Measurements from ENCODE around the gene NEK7.

The NEK7 gene

GRCh38 chr1:198151688-198152087 is 5.1 kb upstream of the NEK7 start:
- no peaks in the 10 kb centered on the region for H3K9me3 ChIP-seq (ENCODE audit: insufficient read depth, low read depth, low read length)
- no peak overlapping the region for H3K23ac ChIP-seq (ENCODE audit: low read length)
- no peak overlapping the region for H2AFZ ChIP-seq (ENCODE audit: insufficient read depth, low read length, poor library complexity)
- DNase-seq: no peak
- H3K9ac ChIP-seq (ENCODE audit: low read length): no peak overlapping the region
- no peak overlapping the region for H3K27ac ChIP-seq (ENCODE audit: low read depth, low read length)
- peaks cover 10% of the 10 kb centered on the region for H3K79me1 ChIP-seq (ENCODE audit: low read length)
- H3K79me2 ChIP-seq (ENCODE audit: control insufficient read depth, insufficient read depth, low read length, poor library complexity): peaks cover 5% of the 10 kb centered on the region
- no peak overlapping the region for H3K4ac ChIP-seq (ENCODE audit: low read depth, low read length)
- H3K4me2 ChIP-seq (ENCODE audit: low read length): no peak overlapping the region
- H3K18ac ChIP-seq (ENCODE audit: low read length): no peak overlapping the region
- no peak overlapping the region for H3K4me3 ChIP-seq (ENCODE audit: low read depth, low read length)
- no peak overlapping the region for H4K8ac ChIP-seq (ENCODE audit: low read depth, low read length)
- H2BK5ac ChIP-seq (ENCODE audit: low read depth, low read length, poor library complexity): no peak overlapping the region
- H3K27me3 ChIP-seq (ENCODE audit: insufficient read depth, low read length): no peaks in the 10 kb centered on the region
- H2AK5ac ChIP-seq (ENCODE audit: low read length): no peak overlapping the region
- no peaks in the 10 kb centered on the region for H3K36me3 ChIP-seq (ENCODE audit: control insufficient read depth in 1 of 2, insufficient read depth in 2 of 2, low read length in 2 of 2)
- no peak overlapping the region for H2BK12ac ChIP-seq (ENCODE audit: low read length)
- H3K14ac ChIP-seq (ENCODE audit: low read length): no peak overlapping the region
- H2BK120ac ChIP-seq (ENCODE audit: insufficient read depth, low read length, poor library complexity): no peak overlapping the region
- WGBS (ENCODE audit: extremely low coverage, insufficient coverage, insufficient read length): no CpG with 5 or more reads among the region's 2 CpGs
- H3K4me1 ChIP-seq (ENCODE audit: control insufficient read depth in 1 of 2, insufficient read depth in 2 of 2, low read length in 2 of 2): peaks cover 3% of the 10 kb centered on the region in 2 experiments
- H4K12ac ChIP-seq (ENCODE audit: low read depth, low read length): no peak overlapping the region
- no peak overlapping the region for H4K91ac ChIP-seq (ENCODE audit: low read depth, low read length)

- Histone ChIP-seq H3K4me2 (ENCODE audit: low read length) (no peak overlapping the region), H2BK120ac (ENCODE audit: insufficient read depth, low read length, poor library complexity) (no peak overlapping the region), H3K27me3 (ENCODE audit: insufficient read depth, low read length) (no peaks in the 10 kb centered on the region), H4K8ac (ENCODE audit: low read depth, low read length) (no peak overlapping the region), H3K27ac (ENCODE audit: low read depth, low read length) (no peak overlapping the region), H3K23ac (ENCODE audit: low read length) (no peak overlapping the region), H2BK5ac (ENCODE audit: low read depth, low read length, poor library complexity) (no peak overlapping the region), H3K18ac (ENCODE audit: low read length) (no peak overlapping the region), H2AFZ (ENCODE audit: insufficient read depth, low read length, poor library complexity) (no peak overlapping the region), H4K12ac (ENCODE audit: low read depth, low read length) (no peak overlapping the region), H3K79me2 (ENCODE audit: control insufficient read depth, insufficient read depth, low read length, poor library complexity) (peaks cover 12% of the 10 kb centered on the region), H3K79me1 (ENCODE audit: low read length) (peaks cover 16% of the 10 kb centered on the region), H3K4ac (ENCODE audit: low read depth, low read length) (no peak overlapping the region), H2BK12ac (ENCODE audit: low read length) (no peak overlapping the region), H3K9ac (ENCODE audit: low read length) (no peak overlapping the region), H3K36me3 (ENCODE audit: control insufficient read depth in 1 of 2, insufficient read depth in 2 of 2, low read length in 2 of 2) (no peaks in the 10 kb centered on the region), H2AK5ac (ENCODE audit: low read length) (no peak overlapping the region), H4K91ac (ENCODE audit: low read depth, low read length) (no peak overlapping the region), H3K4me3 (ENCODE audit: low read depth, low read length) (no peak overlapping the region), H3K9me3 (ENCODE audit: insufficient read depth, low read depth, low read length) (no peaks in the 10 kb centered on the region), H3K4me1 (ENCODE audit: control insufficient read depth in 1 of 2, insufficient read depth in 2 of 2, low read length in 2 of 2) (peaks cover 3% of the 10 kb centered on the region in 2 experiments), H3K14ac (ENCODE audit: low read length) (no peak overlapping the region)
- no peak for DNase-seq
These were observed 3.7 kb upstream of the NEK7 start for GRCh38 chr1:198153103-198153502.

GRCh38 chr1:198153804-198154203 is 3.0 kb upstream of the NEK7 start:
- DNase-seq: no peak
- no peak overlapping the region for H3K23ac ChIP-seq (ENCODE audit: low read length)
- no peak overlapping the region for H2AK5ac ChIP-seq (ENCODE audit: low read length)
- H3K36me3 ChIP-seq (ENCODE audit: control insufficient read depth in 1 of 2, insufficient read depth in 2 of 2, low read length in 2 of 2): no peaks in the 10 kb centered on the region
- H4K8ac ChIP-seq (ENCODE audit: low read depth, low read length): no peak overlapping the region
- no peaks in the 10 kb centered on the region for H3K9me3 ChIP-seq (ENCODE audit: insufficient read depth, low read depth, low read length)
- no peak overlapping the region for H3K18ac ChIP-seq (ENCODE audit: low read length)
- no peak overlapping the region for H4K12ac ChIP-seq (ENCODE audit: low read depth, low read length)
- H2AFZ ChIP-seq (ENCODE audit: insufficient read depth, low read length, poor library complexity): no peak overlapping the region
- H3K4me2 ChIP-seq (ENCODE audit: low read length): no peak overlapping the region
- no CpG with 5 or more reads among the region's 1 CpG for WGBS (ENCODE audit: extremely low coverage, insufficient coverage, insufficient read length)
- H3K4me1 ChIP-seq (ENCODE audit: control insufficient read depth in 1 of 2, insufficient read depth in 2 of 2, low read length in 2 of 2): peaks cover 3 to 6% of the 10 kb centered on the region in 2 experiments
- peak overlapping the region; percentile 13 for H2BK120ac ChIP-seq (ENCODE audit: insufficient read depth, low read length, poor library complexity)
- H3K9ac ChIP-seq (ENCODE audit: low read length): no peak overlapping the region
- H3K27ac ChIP-seq (ENCODE audit: low read depth, low read length): no peak overlapping the region
- no peak overlapping the region for H3K14ac ChIP-seq (ENCODE audit: low read length)
- H3K79me1 ChIP-seq (ENCODE audit: low read length): peaks cover 18% of the 10 kb centered on the region
- no peak overlapping the region for H4K91ac ChIP-seq (ENCODE audit: low read depth, low read length)
- H3K4me3 ChIP-seq (ENCODE audit: low read depth, low read length): no peak overlapping the region
- peaks cover 12% of the 10 kb centered on the region for H3K79me2 ChIP-seq (ENCODE audit: control insufficient read depth, insufficient read depth, low read length, poor library complexity)
- H2BK12ac ChIP-seq (ENCODE audit: low read length): no peak overlapping the region
- no peak overlapping the region for H3K4ac ChIP-seq (ENCODE audit: low read depth, low read length)
- no peaks in the 10 kb centered on the region for H3K27me3 ChIP-seq (ENCODE audit: insufficient read depth, low read length)
- no peak overlapping the region for H2BK5ac ChIP-seq (ENCODE audit: low read depth, low read length, poor library complexity)

GRCh38 chr1:198155253-198155652 is 1.5 kb upstream of the NEK7 start:
- H2AFZ ChIP-seq (ENCODE audit: insufficient read depth, low read length, poor library complexity): no peak overlapping the region
- no peak overlapping the region for H2BK5ac ChIP-seq (ENCODE audit: low read depth, low read length, poor library complexity)
- no peak overlapping the region for H3K4me3 ChIP-seq (ENCODE audit: low read depth, low read length)
- H3K27ac ChIP-seq (ENCODE audit: low read depth, low read length): no peak overlapping the region
- peaks cover 3 to 6% of the 10 kb centered on the region in 2 experiments for H3K4me1 ChIP-seq (ENCODE audit: control insufficient read depth in 1 of 2, insufficient read depth in 2 of 2, low read length in 2 of 2)
- no peak overlapping the region for H4K91ac ChIP-seq (ENCODE audit: low read depth, low read length)
- H4K12ac ChIP-seq (ENCODE audit: low read depth, low read length): no peak overlapping the region
- no peaks in the 10 kb centered on the region for H3K27me3 ChIP-seq (ENCODE audit: insufficient read depth, low read length)
- no peak overlapping the region for H3K14ac ChIP-seq (ENCODE audit: low read length)
- no peak overlapping the region for H3K4ac ChIP-seq (ENCODE audit: low read depth, low read length)
- H2BK120ac ChIP-seq (ENCODE audit: insufficient read depth, low read length, poor library complexity): no peak overlapping the region
- H4K8ac ChIP-seq (ENCODE audit: low read depth, low read length): no peak overlapping the region
- H2BK12ac ChIP-seq (ENCODE audit: low read length): peak overlapping the region; percentile 36
- H3K4me2 ChIP-seq (ENCODE audit: low read length): no peak overlapping the region
- H3K79me2 ChIP-seq (ENCODE audit: control insufficient read depth, insufficient read depth, low read length, poor library complexity): peaks cover 12% of the 10 kb centered on the region
- no peaks in the 10 kb centered on the region for H3K36me3 ChIP-seq (ENCODE audit: control insufficient read depth in 1 of 2, insufficient read depth in 2 of 2, low read length in 2 of 2)
- H3K23ac ChIP-seq (ENCODE audit: low read length): no peak overlapping the region
- no peaks in the 10 kb centered on the region for H3K9me3 ChIP-seq (ENCODE audit: insufficient read depth, low read depth, low read length)
- H2AK5ac ChIP-seq (ENCODE audit: low read length): peak overlapping the region; percentile 53
- H3K9ac ChIP-seq (ENCODE audit: low read length): no peak overlapping the region
- H3K79me1 ChIP-seq (ENCODE audit: low read length): peaks cover 22% of the 10 kb centered on the region
- no peak overlapping the region for H3K18ac ChIP-seq (ENCODE audit: low read length)
- peak; percentile 9 to 84 for DNase-seq
- WGBS (ENCODE audit: extremely low coverage, insufficient coverage, insufficient read length): no CpG with 5 or more reads among the region's 5 CpGs
